Erythroblast (primary cell): Measurements from ENCODE around the gene IL21.
"Not testable (repeated sequence)": the region's sequence is repeated elsewhere in the genome, so short reads cannot be mapped to it uniquely, and the experiment has no call there.

Source experiments
- DNase-seq, 2 experiments: peaks; one replicate each; lab custom pipeline; 2025; lab: John Stamatoyannopoulos, UW
- GATA1 ChIP-seq: IDR thresholded peaks from 2 replicates; pipeline ENCODE4 v1.6.1; 2011; ENCODE audit warnings: low read depth, mild to moderate bottlenecking, control low read depth, low read length, moderate library complexity
- POLR2A ChIP-seq: IDR thresholded peaks from 2 replicates; pipeline ENCODE4 v1.6.1; 2011; ENCODE audit warnings: mild to moderate bottlenecking, low read length

IL21 gene

DNA sequence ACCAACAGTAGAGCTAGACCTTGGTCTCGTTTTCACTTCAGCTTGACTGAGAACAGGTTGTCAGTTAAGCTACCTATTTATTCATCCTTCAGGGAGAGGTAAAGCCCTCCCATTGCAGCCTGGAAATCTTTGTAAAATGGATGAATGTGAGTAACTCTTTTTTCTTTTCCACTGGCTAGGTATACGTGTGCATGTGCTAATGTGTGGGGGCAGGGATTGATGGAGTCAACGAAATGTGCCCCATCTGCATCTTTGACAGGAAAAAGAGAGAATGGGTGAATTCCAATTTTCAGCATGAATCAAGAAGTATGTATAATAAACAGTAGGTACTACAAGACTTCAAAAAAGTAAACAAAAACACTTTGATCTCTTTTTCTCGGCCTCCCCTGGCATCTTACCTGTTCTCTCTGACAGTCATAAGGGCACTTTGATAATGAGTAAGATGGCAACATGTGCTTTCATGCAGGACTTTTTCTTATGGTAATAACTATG is at the start of gene IL21:
Gene IL21, minus strand, starts transcription at position 51 of the 492 bp plus-strand sequence. CDS start 55 bp downstream, outside the sequence.
- no peak for DNase-seq
- no peak for TF ChIP-seq GATA1
- TF ChIP-seq POLR2A: no peak

DNA sequence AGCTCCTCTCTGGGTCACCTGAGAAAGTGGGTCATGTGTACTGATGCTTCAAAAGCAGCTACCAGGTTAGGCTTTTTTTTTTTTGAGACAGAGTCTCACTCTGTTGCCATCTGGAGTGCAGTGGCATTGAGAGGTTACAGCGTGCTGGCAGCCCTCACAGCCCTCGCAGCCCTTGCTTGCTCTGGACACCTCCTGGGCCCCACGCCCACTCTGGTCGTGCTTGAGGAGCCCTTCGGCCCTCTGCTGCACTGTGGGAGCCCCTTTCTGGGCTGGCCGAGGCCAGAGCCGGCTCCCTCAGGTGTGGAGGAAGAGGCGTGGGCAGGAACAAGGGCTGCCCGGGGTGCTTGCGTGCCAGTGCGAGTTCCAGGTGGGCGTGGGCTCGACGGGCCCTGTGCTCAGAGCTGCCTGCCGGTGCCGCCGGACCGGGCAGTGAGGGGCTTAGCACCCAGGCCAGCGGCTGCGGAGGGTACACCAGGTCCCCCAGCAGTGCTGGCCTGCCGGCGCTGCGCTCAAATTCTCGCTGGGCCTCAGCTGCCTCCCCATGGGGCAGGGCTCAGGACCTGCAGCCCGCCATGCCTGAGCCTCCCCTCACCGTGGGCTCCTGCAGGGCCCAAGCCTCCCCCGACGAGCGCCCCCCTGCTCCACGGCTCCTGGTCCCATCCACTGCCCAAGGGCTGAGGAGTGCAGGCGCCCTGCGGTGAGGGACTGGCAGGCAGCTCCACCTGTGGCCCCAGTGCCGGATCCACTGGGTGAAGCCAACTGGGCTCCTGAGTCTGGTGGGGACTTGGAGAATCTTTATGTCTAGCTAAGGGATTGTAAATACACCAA is 49.3 kb upstream of the IL21 start:
- no peak for DNase-seq

DNA sequence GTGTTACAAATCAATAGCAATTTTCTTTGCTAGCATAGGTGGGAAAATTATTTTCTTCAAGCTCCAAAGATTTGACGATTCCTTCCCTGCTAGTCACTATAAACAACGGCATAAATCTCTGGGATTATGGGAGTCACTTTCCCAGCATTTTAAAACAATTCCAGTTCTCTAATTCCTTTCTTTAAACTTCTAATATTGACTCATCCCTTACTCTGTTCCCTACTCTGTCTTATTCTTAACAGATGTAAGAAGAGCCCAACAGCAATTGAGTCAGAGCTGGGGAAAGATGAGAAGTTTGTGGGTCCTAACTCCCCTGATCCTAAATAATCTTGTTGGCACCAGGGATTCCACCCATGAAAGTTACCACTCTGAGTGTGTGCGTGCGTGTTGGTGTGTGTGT is 47.4 kb upstream of the IL21 start:
- no peak for DNase-seq
- no peak for TF ChIP-seq GATA1
- no peak for TF ChIP-seq POLR2A

More for the DNA sequence above, 49.3 kb upstream of the IL21 start:
- TF ChIP-seq GATA1 (no peak), POLR2A (no peak)

DNA sequence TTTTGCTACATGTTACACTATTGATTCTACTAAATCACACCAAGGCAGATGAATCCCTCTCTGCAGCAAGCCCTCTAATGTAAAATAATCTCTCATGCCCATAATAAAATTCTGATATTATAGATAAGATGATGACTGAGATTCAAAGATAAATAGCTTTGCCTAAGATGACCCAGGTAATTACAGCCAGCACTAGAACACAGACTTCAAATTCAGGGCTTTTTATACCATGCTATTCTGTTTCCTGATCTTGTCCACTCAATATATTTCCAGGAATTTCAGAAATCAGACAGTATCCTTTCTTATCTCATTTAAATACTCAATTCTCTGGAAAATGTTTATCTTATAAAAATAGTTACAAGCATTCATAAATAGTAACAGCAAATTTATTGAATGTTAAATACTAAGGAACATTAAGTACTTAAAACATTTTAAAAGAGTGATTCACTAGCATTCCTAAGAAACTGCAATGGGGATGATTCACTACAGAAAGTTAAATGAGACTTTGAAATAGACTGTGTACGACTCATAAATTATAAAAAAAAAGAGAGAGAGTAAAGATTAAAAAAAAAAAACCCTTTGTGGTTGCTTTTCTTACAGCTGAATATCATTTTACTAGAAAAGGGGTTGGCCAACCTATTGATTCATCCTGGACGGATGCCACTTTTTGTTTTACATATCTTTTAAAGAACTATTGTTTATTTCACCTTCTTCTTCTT is 45.8 kb upstream of the IL21 start:
- no peak for DNase-seq
- TF ChIP-seq GATA1: no peak
- TF ChIP-seq POLR2A: no peak

DNA sequence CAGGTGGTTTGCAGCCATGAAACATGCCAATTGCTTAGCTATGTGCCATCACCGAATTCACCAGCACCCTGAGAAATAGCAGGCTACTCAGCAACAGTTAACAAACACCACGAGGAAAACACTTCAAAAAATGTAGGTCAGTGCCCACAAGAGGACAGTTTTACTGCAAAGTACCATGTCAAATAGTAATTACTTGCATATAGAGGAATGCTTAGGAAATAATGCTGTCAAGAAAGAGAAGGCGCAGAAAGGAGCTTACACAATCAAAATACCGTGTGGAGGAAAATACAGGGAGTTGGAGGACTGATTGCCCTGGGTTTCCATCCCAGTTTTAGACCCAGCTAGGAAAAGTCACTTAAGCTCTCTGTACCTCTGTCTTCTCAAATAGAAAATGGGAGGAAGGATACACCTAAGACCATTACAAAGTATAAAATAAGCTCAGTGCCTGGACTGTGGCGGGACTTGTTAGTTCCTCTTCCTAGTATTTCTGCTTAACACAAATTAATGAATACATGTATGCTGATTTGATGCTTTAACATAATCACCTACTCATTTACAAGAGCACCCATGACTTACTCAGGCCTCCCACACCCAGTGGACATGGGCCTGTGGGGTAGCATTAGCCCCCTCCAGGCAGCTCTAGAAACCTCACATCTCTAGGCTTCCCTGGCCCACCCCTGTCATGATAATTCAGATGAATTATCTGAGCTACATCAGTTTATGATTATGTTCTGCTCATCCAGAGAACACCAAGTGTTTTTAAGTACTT is 44.5 kb upstream of the IL21 start:
- no peak for DNase-seq
- TF ChIP-seq POLR2A (no peak), GATA1 (no peak)

DNA sequence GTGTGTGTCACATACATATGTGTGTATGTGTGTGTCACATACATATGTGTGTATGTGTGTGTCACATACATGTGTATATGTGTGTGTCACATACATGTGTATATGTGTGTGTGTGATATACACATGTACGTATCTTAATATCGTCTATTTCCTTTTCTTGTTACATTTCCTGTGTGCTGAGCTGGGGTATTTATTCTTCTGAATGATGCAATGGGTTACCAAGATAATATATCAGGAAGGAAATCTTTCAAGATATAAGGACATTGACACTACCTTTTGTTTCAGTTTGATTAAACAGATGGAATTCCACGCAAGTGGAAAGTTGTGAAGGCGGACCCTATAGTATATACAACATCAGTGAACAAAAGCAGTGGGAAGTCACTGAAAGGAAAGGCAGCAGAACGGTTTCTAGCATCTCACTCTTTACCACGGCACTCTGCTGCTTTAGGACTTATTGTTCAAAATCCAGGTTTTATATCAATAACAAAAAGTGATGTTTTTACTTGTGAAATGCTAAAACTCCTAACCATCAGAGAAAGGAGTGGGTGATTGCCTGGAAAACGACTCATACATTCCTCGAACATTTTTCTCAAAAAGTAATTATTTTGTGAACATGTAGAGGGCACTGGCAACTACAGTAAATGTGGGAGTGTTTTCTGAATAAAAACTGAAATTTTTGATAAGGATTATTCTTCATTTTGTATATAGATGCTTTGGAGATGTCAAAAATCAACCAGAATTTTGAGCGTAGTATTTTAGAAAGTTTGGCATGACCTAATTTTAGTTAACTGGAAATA is 43.1 kb upstream of the IL21 start:
- no peak for DNase-seq
- TF ChIP-seq POLR2A (no peak), GATA1 (no peak)

DNA sequence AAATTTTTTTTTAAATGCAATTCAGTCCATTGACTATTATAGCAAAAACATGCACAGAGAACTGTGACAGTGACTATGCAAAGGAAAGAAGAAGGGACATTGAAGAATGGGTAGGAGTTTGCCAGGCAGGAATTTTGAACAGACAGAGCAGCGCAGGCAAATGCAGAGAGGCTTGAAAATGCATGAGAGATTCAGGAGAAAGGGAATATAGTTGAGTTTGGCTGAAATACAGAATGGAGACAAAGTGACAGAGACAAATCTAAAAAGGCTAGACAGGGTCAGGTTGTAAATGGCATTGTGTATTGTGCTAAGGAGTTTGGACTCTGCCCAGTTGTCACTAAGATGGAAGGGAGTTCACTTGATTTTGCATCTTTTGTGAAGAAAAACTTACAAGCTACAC is 42.4 kb upstream of the IL21 start:
- no peak for DNase-seq
- TF ChIP-seq GATA1 (no peak), POLR2A (no peak)

DNA sequence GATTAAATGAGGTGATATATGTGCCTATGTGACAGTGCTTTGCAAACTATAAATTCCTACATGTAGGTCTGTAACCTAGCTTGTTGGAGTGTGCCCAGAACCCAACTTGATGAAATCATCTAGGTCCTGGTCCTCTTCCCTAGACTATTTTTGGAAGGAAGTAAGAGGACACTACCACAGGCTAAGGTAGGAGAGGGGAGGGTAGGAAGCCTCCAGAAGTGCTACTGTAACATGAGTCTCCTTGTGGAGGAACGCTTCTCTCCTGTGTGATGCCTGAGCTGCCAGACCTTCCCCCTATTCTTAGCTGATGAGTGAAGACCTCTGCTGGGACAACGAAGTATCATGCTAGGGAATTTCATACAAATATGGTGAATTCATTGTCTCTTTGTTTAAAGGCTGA is 41.8 kb upstream of the IL21 start:
- DNase-seq: no peak
- no peak for TF ChIP-seq GATA1
- TF ChIP-seq POLR2A: no peak

DNA sequence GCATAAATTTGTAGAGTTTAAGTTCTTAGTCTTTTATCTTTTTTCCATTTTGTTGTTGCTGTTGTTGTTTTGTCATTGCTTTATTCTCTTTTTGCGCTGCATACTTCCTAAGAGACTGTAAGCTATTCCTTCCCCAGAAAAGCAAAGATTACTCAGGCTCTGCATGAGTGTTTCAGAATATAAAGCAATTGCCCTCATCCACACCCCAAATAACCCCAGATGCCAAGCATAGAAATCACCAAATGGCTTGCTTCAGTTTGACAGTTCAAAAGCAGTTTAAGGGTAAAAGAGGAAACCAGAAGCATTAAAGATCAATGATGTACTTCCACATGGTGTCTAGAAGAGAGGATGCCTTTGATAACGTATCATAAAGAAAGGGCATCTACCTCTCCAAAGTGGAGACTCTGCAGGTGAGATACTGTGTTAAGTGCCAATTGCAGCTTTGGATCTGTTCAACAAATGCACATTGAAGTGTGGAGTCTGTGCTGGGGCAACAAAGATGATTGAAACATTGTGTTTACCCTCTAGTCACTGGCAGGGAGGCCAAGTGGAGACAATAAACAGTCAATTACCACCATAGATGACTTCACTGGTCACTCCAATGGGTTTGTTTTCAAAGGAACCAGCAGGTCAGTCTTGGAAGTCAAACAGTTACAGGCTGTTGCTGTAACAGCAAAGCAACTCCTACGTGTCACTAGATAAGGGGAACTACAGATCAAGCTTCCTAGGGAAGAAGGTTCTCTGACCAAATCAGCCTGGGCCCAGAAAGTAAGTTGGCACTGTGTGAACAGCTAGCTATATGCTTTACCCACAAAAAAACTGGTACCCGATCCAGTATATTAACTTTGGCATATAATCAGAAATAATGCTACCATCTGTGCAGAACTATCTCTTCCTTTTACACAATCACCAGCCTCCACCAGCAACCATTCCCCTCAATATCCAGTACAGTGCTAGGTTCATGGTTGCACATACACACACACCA is 40.6 kb upstream of the IL21 start:
- no peak for DNase-seq
- TF ChIP-seq POLR2A (no peak), GATA1 (no peak)

DNA sequence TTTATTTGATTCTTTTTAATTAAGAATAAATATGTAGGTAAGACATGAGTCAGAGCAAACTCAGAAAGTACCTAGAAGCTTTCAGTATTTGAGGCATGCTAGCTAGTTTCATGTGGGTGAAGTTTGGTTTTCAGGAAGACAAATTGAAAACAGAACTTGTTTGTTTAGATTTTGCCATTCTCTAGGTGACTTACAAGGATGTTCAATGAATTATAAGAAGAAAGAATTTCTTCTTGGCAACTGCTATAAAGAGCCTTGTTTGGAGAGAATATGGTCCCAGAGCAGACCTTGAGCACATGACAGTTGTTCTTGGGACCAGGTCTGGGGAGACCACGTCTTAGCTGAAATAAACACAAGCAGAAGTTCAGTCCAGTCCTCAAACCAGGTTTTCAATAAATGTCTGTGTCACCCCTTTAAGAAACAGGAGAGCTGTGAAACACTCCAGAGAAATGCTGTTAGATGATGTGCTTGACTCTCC is 38.0 kb upstream of the IL21 start:
- no peak for DNase-seq
- TF ChIP-seq GATA1: no peak
- TF ChIP-seq POLR2A: no peak

DNA sequence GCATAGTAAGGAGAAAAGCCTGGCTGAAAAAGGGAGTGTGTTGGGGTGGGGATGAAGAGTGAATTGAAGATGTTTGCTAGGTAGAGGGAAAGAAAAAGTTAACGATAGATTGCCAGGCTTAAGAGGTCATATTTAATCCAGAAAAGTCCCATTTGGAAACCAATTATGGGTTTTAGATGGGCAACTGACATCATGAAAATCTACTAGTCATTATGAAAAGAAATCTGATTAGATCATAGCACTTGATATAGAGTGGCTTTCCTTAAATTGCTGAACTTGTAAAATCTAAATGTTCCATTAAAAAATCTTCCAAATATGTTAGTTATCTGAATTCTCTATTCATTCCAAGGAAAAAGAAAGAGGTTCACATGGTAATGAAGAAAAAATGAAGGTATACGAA is 37.5 kb upstream of the IL21 start:
- no peak for DNase-seq
- TF ChIP-seq GATA1: no peak
- TF ChIP-seq POLR2A: no peak

DNA sequence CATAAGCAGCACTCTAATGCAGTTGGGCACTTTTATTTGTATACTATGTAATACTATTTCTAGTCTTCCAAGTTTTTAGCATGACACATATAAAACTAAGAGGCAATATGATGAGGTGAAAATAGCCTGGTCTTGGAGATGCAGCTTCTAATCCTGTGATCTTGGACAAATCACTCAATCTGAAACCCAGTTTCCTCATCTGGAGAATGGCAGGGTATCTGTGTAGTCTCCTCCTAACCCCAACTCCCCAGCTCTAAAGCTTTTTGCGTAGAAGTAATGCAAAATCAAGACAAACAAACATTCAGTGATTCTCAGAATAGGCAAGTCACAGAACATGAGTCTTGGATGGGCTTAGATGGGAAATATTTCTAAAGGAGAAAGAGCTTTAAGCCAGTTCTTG is 36.7 kb upstream of the IL21 start:
- DNase-seq: no peak
- no peak for TF ChIP-seq GATA1
- TF ChIP-seq POLR2A: no peak

DNA sequence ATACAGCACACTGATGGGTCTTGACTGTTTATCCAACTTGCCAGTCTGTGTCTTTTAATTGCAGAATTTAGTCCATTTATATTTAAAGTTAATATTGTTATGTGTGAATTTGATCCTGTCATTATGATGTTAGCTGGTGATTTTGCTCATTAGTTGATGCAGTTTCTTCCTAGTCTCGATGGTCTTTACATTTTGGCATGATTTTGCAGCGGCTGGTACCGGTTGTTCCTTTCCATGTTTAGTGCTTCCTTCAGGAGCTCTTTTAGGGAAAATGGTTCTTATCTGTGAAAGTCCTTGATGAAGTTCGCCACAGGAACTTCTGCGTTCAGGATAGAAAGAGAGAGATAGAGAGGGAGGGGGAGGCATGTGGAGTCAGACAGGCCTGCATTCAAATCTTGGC is 35.7 kb upstream of the IL21 start:
- not testable (repeated sequence) for DNase-seq
